Measurements from ENCODE around the gene CDCP1.
A peak's percentile ranks its signal among the peaks of the same experiment; 100 is the strongest.

Gene CDCP1

DNA sequence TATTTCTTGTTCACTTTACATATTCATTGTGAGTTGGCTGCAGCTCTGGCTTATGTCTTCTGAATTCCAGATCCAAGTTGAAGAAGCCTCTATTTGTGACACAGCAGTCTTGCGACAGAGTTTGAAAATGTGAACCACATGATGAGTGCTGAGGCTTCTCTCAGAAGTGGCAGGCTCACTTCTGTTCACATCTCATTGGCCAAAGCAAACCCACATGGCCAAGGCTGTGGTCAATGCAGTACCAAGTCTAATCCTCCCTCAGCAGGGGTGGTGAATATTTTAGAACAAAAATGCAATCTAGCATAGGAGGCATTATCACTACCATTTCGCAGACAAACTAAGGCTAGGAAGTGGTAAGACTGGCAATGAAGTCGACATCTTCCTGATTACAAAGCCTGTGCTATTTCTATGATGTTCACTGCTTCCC is 45.2 kb downstream of the CDCP1 start:
- H3K4me3 ChIP-seq (replicated peaks; ENCODE audit: insufficient read depth, low read length): no peak overlapping the region
- H3K27ac ChIP-seq (replicated peaks): peak overlapping the region; percentile 27
- peak; percentile 69 to 85 for DNase-seq (ENCODE audit: low read depth in 1 of 2, low spot score in 1 of 2)
- TF ChIP-seq, protein P1, sequence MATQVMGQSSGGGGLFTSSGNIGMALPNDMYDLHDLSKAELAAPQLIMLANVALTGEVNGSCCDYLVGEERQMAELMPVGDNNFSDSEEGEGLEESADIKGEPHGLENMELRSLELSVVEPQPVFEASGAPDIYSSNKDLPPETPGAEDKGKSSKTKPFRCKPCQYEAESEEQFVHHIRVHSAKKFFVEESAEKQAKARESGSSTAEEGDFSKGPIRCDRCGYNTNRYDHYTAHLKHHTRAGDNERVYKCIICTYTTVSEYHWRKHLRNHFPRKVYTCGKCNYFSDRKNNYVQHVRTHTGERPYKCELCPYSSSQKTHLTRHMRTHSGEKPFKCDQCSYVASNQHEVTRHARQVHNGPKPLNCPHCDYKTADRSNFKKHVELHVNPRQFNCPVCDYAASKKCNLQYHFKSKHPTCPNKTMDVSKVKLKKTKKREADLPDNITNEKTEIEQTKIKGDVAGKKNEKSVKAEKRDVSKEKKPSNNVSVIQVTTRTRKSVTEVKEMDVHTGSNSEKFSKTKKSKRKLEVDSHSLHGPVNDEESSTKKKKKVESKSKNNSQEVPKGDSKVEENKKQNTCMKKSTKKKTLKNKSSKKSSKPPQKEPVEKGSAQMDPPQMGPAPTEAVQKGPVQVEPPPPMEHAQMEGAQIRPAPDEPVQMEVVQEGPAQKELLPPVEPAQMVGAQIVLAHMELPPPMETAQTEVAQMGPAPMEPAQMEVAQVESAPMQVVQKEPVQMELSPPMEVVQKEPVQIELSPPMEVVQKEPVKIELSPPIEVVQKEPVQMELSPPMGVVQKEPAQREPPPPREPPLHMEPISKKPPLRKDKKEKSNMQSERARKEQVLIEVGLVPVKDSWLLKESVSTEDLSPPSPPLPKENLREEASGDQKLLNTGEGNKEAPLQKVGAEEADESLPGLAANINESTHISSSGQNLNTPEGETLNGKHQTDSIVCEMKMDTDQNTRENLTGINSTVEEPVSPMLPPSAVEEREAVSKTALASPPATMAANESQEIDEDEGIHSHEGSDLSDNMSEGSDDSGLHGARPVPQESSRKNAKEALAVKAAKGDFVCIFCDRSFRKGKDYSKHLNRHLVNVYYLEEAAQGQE (IDR thresholded peaks at IDR 0.05; ENCODE audit: insufficient replicate concordance, low read depth): no peak
- TF ChIP-seq, protein P2, sequence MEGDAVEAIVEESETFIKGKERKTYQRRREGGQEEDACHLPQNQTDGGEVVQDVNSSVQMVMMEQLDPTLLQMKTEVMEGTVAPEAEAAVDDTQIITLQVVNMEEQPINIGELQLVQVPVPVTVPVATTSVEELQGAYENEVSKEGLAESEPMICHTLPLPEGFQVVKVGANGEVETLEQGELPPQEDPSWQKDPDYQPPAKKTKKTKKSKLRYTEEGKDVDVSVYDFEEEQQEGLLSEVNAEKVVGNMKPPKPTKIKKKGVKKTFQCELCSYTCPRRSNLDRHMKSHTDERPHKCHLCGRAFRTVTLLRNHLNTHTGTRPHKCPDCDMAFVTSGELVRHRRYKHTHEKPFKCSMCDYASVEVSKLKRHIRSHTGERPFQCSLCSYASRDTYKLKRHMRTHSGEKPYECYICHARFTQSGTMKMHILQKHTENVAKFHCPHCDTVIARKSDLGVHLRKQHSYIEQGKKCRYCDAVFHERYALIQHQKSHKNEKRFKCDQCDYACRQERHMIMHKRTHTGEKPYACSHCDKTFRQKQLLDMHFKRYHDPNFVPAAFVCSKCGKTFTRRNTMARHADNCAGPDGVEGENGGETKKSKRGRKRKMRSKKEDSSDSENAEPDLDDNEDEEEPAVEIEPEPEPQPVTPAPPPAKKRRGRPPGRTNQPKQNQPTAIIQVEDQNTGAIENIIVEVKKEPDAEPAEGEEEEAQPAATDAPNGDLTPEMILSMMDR (IDR thresholded peaks at IDR 0.05; ENCODE audit: insufficient read depth, low read length): no peak
- no peak for TF ChIP-seq POLR2AphosphoS5 (IDR thresholded peaks at IDR 0.05; ENCODE audit: low read depth)
- no peak for TF ChIP-seq SPI1 (IDR thresholded peaks at IDR 0.05; ENCODE audit: borderline replicate concordance, low read depth)
- TF ChIP-seq GABPA (IDR thresholded peaks at IDR 0.05; ENCODE audit: low read depth): no peak
- no peaks in the 10 kb centered on the region for H3K27me3 ChIP-seq (ENCODE audit: insufficient read depth, poor library complexity, severe bottlenecking)

DNA sequence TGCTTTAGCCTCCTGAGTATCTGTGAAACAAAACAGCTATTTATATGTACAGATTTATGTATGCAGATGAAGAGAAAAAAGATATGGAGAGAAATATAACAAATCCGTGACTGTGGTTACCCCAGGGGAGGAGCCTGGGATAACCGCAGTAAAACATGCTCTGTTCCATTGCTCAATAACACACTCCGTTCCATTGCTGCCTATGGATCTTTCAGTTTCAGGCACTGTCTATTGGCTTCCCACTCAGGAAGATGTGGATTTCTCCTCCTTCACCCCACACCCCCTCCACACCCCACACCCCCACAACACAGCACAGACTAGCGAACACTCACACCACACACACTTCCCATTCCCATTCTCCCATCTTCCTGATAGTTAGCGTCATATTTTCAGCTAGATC is 47.9 kb downstream of the CDCP1 start:
- no peak overlapping the region for H3K4me3 ChIP-seq (replicated peaks; ENCODE audit: insufficient read depth, low read length)
- H3K27ac ChIP-seq (replicated peaks): no peak overlapping the region
- H3K27me3 ChIP-seq (ENCODE audit: insufficient read depth, poor library complexity, severe bottlenecking): no peaks in the 10 kb centered on the region
- TF ChIP-seq GABPA (IDR thresholded peaks at IDR 0.05; ENCODE audit: low read depth): no peak
- TF ChIP-seq, protein P1 (IDR thresholded peaks at IDR 0.05; ENCODE audit: insufficient replicate concordance, low read depth): no peak
- TF ChIP-seq, protein P2 (IDR thresholded peaks at IDR 0.05; ENCODE audit: insufficient read depth, low read length): no peak
- TF ChIP-seq SPI1 (IDR thresholded peaks at IDR 0.05; ENCODE audit: borderline replicate concordance, low read depth): no peak
- TF ChIP-seq POLR2AphosphoS5 (IDR thresholded peaks at IDR 0.05; ENCODE audit: low read depth): no peak
- no peak for DNase-seq (ENCODE audit: low read depth in 1 of 2, low spot score in 1 of 2)

DNA sequence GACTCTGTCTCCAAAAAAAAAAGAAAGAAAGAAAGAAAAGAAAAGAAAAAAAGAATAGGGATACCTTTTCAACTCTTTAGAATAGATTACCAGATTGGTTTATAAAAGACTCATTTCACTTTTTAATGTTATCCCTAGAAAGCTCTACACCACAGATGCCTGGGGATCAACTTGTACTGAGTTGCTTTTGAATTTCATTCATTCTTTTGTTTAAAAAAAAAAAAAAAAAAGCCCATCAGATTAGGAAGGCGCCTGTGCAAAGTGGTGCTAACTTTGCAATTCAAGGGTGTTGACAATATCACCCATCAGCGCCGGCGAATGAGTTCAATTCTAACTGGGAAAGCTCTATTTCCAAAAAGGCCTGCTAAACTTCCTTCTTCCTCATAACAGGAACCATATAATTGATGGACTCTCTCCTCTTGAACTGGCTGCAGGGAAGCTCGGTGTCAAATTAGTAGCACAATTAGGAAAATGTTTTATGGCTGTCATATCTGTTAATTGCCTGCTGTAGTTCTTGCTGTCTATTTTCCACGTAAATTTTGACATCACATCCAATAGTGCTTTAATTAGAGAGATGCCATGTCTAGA is 48.8 kb downstream of the CDCP1 start:
- no peak for DNase-seq (ENCODE audit: low read depth in 1 of 2, low spot score in 1 of 2)
- Histone ChIP-seq H3K27me3 (ENCODE audit: insufficient read depth, poor library complexity, severe bottlenecking) (no peaks in the 10 kb centered on the region), H3K4me3 (replicated peaks; ENCODE audit: insufficient read depth, low read length) (no peak overlapping the region), H3K27ac (replicated peaks) (no peak overlapping the region)
- TF ChIP-seq, protein P1 (IDR thresholded peaks at IDR 0.05; ENCODE audit: insufficient replicate concordance, low read depth): no peak
- TF ChIP-seq GABPA (IDR thresholded peaks at IDR 0.05; ENCODE audit: low read depth) (no peak), POLR2AphosphoS5 (IDR thresholded peaks at IDR 0.05; ENCODE audit: low read depth) (no peak), SPI1 (IDR thresholded peaks at IDR 0.05; ENCODE audit: borderline replicate concordance, low read depth) (no peak)
- TF ChIP-seq, protein P2 (IDR thresholded peaks at IDR 0.05; ENCODE audit: insufficient read depth, low read length): no peak
